AG09309 (cell line): ENCODE data around the gene ZNF483.
"Not testable (repeated sequence)": the region's sequence is repeated elsewhere in the genome, so short reads cannot be mapped to it uniquely, and the experiment has no call there.

ENCODE experiments used
- DNase-seq: peaks from one replicate; pipeline ENCODE4 v3.0.0-alpha.2; 2010; ENCODE audit warnings: low read depth
- H3K4me3 ChIP-seq: 2 replicates; pipeline ENCODE4 v1.5.1; 2011; ENCODE audit warnings: mild to moderate bottlenecking, low read depth, low read length, moderate library complexity; ENCODE audit not compliant: control insufficient read depth
- TF ChIP-seq, protein P1 (sequence below): IDR thresholded peaks from 2 replicates; pipeline ENCODE4 v1.5.1; 2011; ENCODE audit warnings: mild to moderate bottlenecking, low read depth, low read length, inconsistent platforms; ENCODE audit not compliant: insufficient read depth, control insufficient read depth; ENCODE audit errors: missing control alignments

The ZNF483 gene

GRCh38 chr9:111483858-111484571, 41.0 kb upstream of the ZNF483 start, which contains the start of gene ECPAS:
Gene ECPAS (minus strand): TSS chr9:111484383. CDS start chr9:111472918, 11,465 bp downstream.
- TF ChIP-seq, protein P1, sequence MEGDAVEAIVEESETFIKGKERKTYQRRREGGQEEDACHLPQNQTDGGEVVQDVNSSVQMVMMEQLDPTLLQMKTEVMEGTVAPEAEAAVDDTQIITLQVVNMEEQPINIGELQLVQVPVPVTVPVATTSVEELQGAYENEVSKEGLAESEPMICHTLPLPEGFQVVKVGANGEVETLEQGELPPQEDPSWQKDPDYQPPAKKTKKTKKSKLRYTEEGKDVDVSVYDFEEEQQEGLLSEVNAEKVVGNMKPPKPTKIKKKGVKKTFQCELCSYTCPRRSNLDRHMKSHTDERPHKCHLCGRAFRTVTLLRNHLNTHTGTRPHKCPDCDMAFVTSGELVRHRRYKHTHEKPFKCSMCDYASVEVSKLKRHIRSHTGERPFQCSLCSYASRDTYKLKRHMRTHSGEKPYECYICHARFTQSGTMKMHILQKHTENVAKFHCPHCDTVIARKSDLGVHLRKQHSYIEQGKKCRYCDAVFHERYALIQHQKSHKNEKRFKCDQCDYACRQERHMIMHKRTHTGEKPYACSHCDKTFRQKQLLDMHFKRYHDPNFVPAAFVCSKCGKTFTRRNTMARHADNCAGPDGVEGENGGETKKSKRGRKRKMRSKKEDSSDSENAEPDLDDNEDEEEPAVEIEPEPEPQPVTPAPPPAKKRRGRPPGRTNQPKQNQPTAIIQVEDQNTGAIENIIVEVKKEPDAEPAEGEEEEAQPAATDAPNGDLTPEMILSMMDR, result no peak
- H3K4me3 ChIP-seq, result peak within 1 kb of the TSS; percentile 83
- peak; percentile 20 for DNase-seq

DNA sequence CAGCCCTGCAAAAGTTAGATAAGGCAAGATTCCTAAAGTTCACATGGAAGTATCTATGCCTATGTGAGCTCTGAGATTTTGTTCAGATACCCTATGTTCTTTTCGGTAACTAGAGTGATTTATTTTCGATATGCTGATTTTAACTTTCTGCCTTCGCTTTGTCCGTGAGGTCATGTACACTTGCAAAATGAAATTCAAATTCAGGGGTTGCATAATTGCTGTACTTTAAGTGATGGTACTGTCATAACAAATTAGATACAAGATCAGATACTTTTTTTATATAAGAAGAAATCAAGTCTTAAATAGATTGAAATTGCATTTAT, 40.4 kb upstream of the ZNF483 start:
- DNase-seq, result no peak
- H3K4me3 ChIP-seq, result peak overlapping the region; percentile 83
- TF ChIP-seq, protein P1, result no peak

DNA sequence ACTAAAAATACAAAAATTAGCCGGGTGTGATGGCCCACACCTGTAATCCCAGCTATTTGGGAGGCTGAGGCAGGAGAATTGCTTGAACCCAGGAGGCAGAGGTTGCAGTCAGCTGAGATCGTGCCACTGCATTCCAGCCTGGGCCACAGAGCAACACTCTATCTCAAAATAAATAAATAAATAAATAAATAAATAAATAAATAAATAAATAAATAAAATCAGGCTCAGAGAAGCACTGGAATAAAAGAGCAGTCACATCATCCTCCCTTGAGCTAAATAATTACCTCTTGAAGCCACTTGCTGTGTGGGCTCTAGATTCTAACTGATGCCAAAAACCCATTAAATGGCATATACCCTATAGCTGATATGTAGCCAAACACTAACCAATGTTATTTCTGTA, 27.8 kb upstream of the ZNF483 start:
- H3K4me3 ChIP-seq, DNase-seq: not testable (repeated sequence)

- no peak overlapping the region for H3K4me3 ChIP-seq
- no peak for DNase-seq
- TF ChIP-seq, protein P1, result no peak
Measured at GRCh38 chr9:111501005-111501562, 23.9 kb upstream of the ZNF483 start.

GRCh38 chr9:111501648-111502047, 23.3 kb upstream of the ZNF483 start:
- no peak overlapping the region for H3K4me3 ChIP-seq
- TF ChIP-seq, protein P1, result no peak
- no peak for DNase-seq

DNA sequence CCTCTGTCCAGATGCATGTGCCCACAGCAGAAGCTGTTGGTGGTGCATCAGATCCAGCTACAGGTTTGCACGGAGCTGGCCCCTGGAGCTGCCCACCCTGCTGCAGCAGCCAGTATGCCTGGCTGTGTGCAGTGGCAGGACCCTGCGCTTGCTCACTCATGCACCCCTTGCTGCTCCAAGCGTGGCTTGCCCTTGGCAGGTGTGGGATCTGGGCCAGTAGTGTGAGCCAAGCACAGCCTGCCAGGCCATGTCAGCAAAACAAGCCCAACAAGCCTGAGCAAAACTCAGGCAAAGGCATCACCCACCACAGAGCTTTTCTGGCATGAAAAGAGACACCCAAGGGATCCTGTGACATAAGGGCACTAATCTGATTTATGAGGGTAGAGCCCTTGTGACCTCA, 22.5 kb upstream of the ZNF483 start:
- DNase-seq, result no peak
- TF ChIP-seq, protein P1, result no peak
- no peak overlapping the region for H3K4me3 ChIP-seq

DNA sequence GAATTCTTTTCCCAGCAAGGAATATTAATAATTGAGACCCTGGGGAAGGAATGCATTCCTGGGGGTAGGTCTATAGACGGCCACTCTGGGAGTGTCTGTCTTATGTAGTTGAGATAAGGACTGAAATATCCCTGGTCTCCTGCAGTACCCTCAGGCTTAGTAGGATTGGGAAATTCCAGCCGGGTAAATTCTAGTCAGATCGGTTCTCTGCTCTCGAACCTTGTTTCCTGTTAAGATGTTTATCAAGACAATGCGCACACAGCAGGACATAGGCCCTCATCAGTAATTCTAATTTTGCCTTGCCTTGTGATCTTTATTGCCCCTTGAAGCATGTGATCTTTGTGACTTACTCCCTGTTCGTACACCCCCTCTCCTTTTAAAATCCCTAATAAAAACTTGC, 13.4 kb upstream of the ZNF483 start:
- not testable (repeated sequence) for DNase-seq, H3K4me3 ChIP-seq

DNA sequence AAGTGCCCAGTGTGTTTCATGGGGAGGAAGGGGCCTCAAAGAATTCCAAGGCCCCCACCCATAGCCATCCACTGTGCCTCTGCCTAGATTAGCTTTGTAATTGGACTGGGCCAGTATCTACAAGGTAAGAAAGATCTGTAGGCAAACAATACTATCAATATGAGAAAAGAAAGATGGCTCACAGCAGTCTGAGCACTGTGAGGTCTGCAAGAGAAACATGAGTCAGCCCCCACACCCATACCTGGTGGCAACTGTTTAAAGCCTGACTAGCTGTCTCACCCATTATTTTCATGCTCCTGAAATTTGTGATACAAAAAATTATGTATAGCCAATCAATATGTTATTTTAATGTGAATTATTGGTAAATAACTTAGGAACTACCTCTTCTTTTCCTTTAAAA, 10.0 kb upstream of the ZNF483 start:
- TF ChIP-seq, protein P1, result no peak
- DNase-seq, result no peak
- H3K4me3 ChIP-seq, result no peak overlapping the region
